ENCODE results near the gene RAB9A.
A peak's percentile ranks its signal among the peaks of the same experiment; 100 is the strongest.

RAB9A gene

GRCh38 chrX:13752141-13752540 is 63.2 kb downstream of the RAB9A start:
- DNase-seq, result no peak

- no peak for DNase-seq
Observed at GRCh38 chrX:13752646-13753045, 63.7 kb downstream of the RAB9A start.

- DNase-seq, result no peak
Observed at GRCh38 chrX:13754765-13755164, 65.8 kb downstream of the RAB9A start.

GRCh38 chrX:13755254-13755653 is 66.3 kb downstream of the RAB9A start:
- DNase-seq, result peak in 1 of 2 donors; percentile 17

GRCh38 chrX:13756381-13756780 is 67.5 kb downstream of the RAB9A start:
- DNase-seq, result no peak

GRCh38 chrX:13759152-13759718 is 70.3 kb downstream of the RAB9A start:
- DNase-seq, result peak in 1 of 2 donors; percentile 2

Measured in CD4-positive, alpha-beta T cell treated with Interleukin-1 beta for 1 hour (primary cell).